Osteocyte (in vitro differentiated cells): ENCODE data around the gene SEMA5B. TPM values are rescaled to one million over a fixed set of nuclear protein-coding genes. Genes with fewer than 3 reads are reported as not detected.

Source experiments
- DNase-seq: peaks from one replicate; pipeline ENCODE4 v3.0.0; 2021; ENCODE audit warnings: mixed read lengths; ENCODE audit not compliant: unreplicated experiment; ENCODE audit errors: extremely low spot score
- H3K27ac Mint-ChIP-seq: one replicate; pipeline ENCODE4 v1.8.0; 2021; ENCODE audit warnings: mild to moderate bottlenecking, mixed read lengths; ENCODE audit not compliant: unreplicated experiment
- H3K27me3 Mint-ChIP-seq: one replicate; pipeline ENCODE4 v1.8.0; 2021; ENCODE audit warnings: mixed read lengths; ENCODE audit not compliant: unreplicated experiment
- H3K36me3 Mint-ChIP-seq: one replicate; pipeline ENCODE4 v1.8.0; 2021; ENCODE audit warnings: mixed read lengths; ENCODE audit not compliant: unreplicated experiment
- H3K4me1 Mint-ChIP-seq: one replicate; pipeline ENCODE4 v1.8.0; 2021; ENCODE audit warnings: mixed read lengths; ENCODE audit not compliant: unreplicated experiment
- H3K4me3 Mint-ChIP-seq: one replicate; pipeline ENCODE4 v1.8.0; 2021; ENCODE audit warnings: mild to moderate bottlenecking, moderate library complexity, mixed read lengths; ENCODE audit not compliant: unreplicated experiment
- H3K9me3 Mint-ChIP-seq: one replicate; pipeline ENCODE4 v1.8.0; 2021; ENCODE audit warnings: mixed read lengths; ENCODE audit not compliant: unreplicated experiment
- total RNA-seq: library from RNA; stranded (reverse); gene quantifications from 2 replicates; pipeline ENCODE4 v1.2.1, GENCODE V29; 2021
- TF ChIP-seq, protein P1 (sequence below): fragments of 200-600 bp; sonication (generic); IDR thresholded peaks from 2 replicates; pipeline ENCODE4 v1.5.0; 2021; ENCODE audit warnings: antibody characterized with exemption, mild to moderate bottlenecking, moderate library complexity

The SEMA5B gene
- total RNA-seq, 1 donor from 2014 or later, result 1.3 TPM

DNA sequence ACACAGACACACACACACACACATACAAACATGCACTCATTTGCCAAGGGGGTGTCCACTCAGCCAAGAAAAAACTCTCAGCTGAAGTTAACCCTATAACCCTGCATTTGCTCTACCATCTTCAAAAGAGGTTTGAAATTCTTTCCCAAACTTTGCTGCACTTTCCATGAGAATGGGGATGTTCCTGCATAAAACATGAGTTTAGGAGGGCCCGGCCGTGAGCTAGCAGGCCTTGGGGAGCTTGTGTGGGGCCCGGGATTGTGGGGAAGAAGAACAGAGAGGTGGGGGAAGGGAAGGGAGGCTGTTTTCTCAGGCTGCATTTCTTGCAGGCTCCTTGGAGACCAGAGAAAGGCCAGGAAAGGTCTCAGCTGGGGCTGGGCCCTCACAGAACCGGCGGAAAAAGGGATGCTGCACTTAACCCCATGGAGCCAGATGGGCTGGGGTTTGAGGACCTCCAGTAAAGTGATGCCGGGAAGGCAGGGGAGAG, 40.8 kb downstream of the SEMA5B start:
- Mint-ChIP-seq H3K36me3 (peaks cover 1% of the 10 kb centered on the region), H3K4me1 (no peaks in the 10 kb centered on the region), H3K4me3 (no peak overlapping the region), H3K27me3 (peaks cover 76% of the 10 kb centered on the region), H3K9me3 (no peaks in the 10 kb centered on the region), H3K27ac (no peak overlapping the region)
- DNase-seq, result no peak
- TF ChIP-seq, protein P1, sequence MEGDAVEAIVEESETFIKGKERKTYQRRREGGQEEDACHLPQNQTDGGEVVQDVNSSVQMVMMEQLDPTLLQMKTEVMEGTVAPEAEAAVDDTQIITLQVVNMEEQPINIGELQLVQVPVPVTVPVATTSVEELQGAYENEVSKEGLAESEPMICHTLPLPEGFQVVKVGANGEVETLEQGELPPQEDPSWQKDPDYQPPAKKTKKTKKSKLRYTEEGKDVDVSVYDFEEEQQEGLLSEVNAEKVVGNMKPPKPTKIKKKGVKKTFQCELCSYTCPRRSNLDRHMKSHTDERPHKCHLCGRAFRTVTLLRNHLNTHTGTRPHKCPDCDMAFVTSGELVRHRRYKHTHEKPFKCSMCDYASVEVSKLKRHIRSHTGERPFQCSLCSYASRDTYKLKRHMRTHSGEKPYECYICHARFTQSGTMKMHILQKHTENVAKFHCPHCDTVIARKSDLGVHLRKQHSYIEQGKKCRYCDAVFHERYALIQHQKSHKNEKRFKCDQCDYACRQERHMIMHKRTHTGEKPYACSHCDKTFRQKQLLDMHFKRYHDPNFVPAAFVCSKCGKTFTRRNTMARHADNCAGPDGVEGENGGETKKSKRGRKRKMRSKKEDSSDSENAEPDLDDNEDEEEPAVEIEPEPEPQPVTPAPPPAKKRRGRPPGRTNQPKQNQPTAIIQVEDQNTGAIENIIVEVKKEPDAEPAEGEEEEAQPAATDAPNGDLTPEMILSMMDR, result no peak

- Mint-ChIP-seq H3K27ac (no peak overlapping the region), H3K9me3 (no peaks in the 10 kb centered on the region), H3K4me1 (no peaks in the 10 kb centered on the region), H3K36me3 (peaks cover 1% of the 10 kb centered on the region), H3K27me3 (peaks cover 72% of the 10 kb centered on the region), H3K4me3 (no peak overlapping the region)
- TF ChIP-seq, protein P1, result no peak
- DNase-seq, result no peak
These were observed 42.0 kb downstream of the SEMA5B start for GRCh38 chr3:122985539-122985938.

DNA sequence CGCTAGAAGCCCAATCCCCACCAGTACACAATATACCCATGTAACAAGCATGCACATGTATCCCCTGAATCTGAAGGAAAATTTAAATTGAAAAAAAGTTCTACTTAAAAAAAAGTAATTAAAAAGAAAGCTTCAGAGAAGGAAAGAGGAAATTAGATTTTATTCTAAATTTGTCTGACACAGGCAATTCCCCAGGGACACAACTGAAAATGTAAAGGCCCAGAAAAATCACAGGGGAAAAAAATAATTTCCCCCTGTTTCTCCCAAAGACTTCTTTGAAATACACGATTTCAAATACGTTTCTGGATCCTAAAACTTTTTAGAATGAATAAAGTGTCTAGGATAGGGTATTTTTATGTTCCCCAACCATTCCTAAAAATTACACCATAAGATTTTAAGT, 42.9 kb downstream of the SEMA5B start:
- no peaks in the 10 kb centered on the region for H3K9me3 Mint-ChIP-seq
- TF ChIP-seq, protein P1, result no peak
- H3K27me3 Mint-ChIP-seq, result peaks cover 64% of the 10 kb centered on the region
- H3K4me1 Mint-ChIP-seq, result no peaks in the 10 kb centered on the region
- H3K4me3 Mint-ChIP-seq, result no peak overlapping the region
- DNase-seq, result no peak
- no peak overlapping the region for H3K27ac Mint-ChIP-seq
- peaks cover 1% of the 10 kb centered on the region for H3K36me3 Mint-ChIP-seq

- peaks cover 1% of the 10 kb centered on the region for H3K36me3 Mint-ChIP-seq
- no peak overlapping the region for H3K4me3 Mint-ChIP-seq
- no peaks in the 10 kb centered on the region for H3K4me1 Mint-ChIP-seq
- no peaks in the 10 kb centered on the region for H3K9me3 Mint-ChIP-seq
- TF ChIP-seq, protein P1, result no peak
- no peak overlapping the region for H3K27ac Mint-ChIP-seq
- no peak for DNase-seq
- H3K27me3 Mint-ChIP-seq, result peaks cover 59% of the 10 kb centered on the region
These were observed 43.6 kb downstream of the SEMA5B start for GRCh38 chr3:122984007-122984406.

DNA sequence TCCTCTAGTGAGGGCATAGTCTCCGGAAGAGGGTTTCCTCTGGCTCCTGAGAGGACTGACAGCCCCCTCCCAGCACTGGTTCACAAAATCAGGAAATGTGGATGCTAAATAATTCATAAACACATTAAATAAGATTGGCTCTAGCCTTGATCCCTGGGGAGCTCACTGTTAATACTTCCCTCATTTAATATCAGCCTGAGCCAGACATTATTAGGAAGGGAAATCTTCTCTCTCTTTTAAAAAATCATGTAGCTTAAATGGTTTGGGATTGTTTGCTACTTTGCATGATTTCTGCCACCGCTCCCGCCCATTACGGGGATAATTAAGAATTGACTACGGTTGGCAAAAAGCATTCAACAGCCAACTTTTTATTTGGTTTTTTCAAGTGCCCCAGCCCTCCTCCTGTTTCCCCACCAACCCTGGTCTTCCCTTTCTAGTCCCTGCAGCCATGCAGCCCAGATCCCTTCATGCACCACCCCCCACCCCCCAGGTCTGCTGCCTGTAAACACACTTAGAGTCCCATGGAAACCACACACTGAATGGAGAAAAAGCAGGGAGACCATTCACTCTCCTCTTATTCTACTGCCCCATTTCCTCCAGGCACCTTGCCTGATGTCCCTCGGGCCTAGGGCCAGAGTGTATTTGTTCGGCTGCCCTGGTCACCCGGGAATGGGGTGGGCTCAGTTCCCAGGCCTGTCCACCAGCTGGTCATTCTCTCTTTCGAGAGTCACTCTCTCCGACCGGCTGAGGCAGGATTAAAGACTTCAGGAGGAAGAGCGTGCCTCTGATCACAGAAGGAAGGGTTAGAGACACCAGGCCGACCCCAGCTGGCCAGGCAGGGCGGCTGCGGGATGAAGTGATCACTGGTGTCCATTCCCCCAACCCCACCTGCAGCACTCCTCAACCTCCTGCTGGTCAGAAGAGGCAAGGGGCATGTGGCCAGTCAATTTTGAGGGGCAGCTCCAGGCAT, 45.1 kb downstream of the SEMA5B start:
- TF ChIP-seq, protein P1, result no peak
- peaks cover 1% of the 10 kb centered on the region for H3K36me3 Mint-ChIP-seq
- no peaks in the 10 kb centered on the region for H3K9me3 Mint-ChIP-seq
- H3K4me1 Mint-ChIP-seq, result peaks cover 14% of the 10 kb centered on the region
- DNase-seq, result no peak
- H3K27ac Mint-ChIP-seq, result no peak overlapping the region
- H3K27me3 Mint-ChIP-seq, result peaks cover 44% of the 10 kb centered on the region
- H3K4me3 Mint-ChIP-seq, result no peak overlapping the region
